GM21423 (cell line): ENCODE measurements around the gene HLA-C.
"Not testable (repeated sequence)": the region's sequence is repeated elsewhere in the genome, so short reads cannot be mapped to it uniquely, and the experiment has no call there.

Source experiments
- ATAC-seq: cut with Tn5 transposase; IDR thresholded peaks from one replicate; pipeline ENCODE4 v1.9.1; 2021; ENCODE audit warnings: mild to moderate bottlenecking, moderate library complexity; ENCODE audit not compliant: unreplicated experiment

The HLA-C gene

DNA sequence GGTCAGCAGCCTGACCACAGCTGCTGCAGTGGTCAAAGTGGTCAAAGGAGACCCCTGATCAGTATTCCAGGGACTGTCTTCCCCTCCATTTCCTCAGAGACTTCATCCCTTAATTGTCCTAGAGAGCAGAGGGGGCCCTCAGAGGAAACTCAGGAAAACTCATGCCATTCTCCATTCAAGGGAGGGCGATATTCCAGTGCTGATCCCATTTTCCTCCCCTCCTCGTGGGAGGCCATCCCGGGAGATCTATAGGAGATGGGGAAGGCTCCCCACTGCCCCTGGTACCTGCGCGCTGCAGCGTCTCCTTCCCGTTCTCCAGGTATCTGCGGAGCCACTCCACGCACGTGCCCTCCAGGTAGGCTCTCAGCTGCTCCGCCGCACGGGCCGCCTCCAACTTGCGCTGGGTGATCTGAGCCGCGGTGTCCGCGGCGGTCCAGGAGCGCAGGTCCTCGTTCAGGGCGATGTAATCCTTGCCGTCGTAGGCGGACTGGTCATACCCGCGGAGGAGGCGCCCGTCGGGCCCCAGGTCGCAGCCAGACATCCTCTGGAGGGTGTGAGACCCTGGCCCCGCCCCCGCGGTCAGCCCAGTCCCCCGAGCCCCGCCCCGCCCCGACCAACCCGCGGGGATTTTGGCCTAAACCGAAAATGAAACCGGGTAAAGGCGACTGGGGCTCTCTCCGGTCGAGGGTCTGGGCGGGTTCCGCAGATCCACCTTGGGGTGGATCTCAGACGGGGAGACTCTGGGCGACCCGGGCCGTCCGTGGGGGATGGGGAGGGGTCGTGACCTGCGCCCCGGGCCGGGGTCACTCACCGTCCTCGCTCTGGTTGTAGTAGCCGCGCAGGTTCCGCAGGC, 878 bp downstream of the HLA-C start:
- no peak for ATAC-seq

GRCh38 chr6:31268836-31269235, 3.1 kb downstream of the HLA-C start:
- no peak for ATAC-seq

GRCh38 chr6:31268369-31268765, 3.5 kb downstream of the HLA-C start:
- no peak for ATAC-seq

- ATAC-seq, result no peak
Observed at GRCh38 chr6:31267651-31268368, 4.1 kb downstream of the HLA-C start.

DNA sequence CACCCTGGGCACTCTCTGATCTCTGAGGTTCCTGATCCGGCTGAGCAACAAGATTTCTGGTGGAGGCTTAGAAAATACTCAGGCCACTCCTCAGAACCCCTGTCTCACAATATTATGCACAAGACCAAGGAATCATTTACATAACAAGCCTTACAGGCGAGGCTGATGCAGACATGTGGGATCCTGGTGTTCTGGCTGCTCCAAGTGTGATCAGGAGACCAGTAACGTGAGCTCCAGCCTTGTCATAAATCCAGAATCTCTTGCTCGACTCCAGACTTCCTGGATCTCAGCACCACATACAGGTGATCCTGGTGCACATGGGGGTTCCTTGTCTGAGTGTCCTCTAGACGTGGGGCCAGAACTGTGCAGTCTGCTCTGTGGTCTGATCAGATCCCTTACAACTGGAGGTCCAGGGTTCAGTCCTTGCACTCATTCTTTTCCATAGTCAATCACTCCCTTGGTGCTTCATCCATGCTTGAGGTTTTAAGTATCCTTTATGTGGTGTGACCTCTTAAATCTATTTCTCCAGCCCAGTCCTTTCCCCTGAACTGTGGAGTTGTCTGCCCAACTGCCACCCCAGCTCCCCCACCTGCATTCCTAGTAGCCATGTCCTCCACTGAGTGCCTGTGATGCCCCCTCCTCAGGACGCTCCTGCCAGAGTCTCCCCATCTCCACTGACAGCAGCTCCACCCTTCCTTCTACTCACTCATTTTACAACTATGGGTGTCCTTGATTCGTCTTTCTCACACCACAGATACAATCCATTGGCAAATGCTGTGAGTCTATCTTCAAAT, 5.1 kb downstream of the HLA-C start:
- ATAC-seq, result no peak

DNA sequence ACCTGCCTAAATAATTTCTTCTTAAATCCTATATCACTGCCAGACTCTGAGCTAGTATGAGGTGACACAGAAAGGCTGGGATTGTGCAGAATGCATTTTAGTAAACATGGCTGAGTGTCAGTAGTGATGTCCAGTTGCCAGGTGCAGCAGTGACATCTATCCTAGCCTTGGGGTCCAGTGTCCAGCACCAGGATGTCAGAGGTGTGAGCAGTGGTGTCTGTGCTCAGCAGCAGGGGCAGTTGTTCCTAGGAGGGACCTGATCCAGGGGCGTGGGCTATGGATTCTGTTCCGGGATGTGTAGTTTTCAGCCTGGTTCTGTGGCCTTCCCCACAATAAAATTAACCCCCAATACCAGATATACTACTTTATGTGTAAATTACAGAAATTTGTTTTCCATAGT, 6.0 kb downstream of the HLA-C start:
- no peak for ATAC-seq

GRCh38 chr6:31263346-31263933, 8.5 kb downstream of the HLA-C start:
- not testable (repeated sequence) for ATAC-seq

- ATAC-seq, result not testable (repeated sequence)
Observed at GRCh38 chr6:31259995-31260394, 11.9 kb downstream of the HLA-C start.

DNA sequence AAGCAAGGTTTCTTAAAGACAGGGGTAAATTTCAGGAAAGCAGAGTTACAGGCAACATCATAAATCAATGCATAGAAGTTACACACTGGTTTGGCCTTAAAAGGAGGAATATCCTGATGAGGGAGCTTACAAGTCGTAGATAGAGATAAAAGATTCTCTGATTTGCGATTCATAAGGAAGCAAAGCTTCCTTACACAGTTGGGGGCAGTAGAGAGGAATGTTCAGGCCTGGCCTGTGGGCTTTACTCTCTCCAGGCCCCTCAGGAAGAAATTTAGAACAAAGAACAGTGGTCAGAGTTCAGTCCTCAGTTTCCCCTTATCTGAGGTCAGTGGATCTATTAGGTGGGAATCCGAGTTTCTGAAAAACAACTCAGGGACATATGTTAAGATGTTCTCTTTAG, 19.3 kb downstream of the HLA-C start:
- ATAC-seq, result no peak

DNA sequence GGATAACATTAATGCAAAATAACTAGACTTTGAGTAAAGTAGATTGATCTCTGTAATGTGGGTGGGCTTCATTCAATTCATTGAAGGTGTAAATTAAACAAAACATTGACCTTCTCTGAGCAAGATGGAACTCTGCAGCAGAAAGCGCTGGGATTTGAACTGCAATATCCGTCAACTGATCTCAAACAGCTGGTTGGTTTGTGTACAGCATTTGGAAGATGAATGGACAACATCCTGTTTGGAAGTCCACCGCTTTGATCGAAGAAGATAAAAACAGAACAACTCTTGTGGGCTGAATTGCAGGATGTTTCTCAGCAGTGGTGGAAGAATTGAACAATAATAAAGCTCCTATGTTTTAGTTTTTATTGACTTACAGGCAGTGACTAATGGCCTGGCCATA, 20.6 kb downstream of the HLA-C start:
- ATAC-seq, result no peak

- ATAC-seq, result no peak
Observed at GRCh38 chr6:31249184-31249583, 22.7 kb downstream of the HLA-C start.

DNA sequence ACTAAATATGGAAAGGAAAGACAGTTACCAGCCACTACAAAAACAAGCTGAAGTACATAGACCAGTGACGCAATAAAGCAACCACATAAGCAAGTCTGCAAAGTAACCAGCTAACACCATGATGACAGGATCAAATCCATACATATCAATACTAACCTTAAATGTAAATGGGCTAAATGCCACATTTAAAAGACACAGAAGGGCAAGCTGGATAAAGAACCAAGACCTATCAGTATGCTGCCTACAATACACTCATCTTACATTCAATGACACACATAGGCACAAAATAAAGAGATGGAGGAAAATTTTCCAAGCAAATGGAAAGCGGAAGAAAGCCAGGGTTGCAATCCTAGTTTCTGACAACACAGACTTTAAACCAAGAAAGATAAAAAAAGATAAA, 24.1 kb downstream of the HLA-C start:
- ATAC-seq, result no peak

DNA sequence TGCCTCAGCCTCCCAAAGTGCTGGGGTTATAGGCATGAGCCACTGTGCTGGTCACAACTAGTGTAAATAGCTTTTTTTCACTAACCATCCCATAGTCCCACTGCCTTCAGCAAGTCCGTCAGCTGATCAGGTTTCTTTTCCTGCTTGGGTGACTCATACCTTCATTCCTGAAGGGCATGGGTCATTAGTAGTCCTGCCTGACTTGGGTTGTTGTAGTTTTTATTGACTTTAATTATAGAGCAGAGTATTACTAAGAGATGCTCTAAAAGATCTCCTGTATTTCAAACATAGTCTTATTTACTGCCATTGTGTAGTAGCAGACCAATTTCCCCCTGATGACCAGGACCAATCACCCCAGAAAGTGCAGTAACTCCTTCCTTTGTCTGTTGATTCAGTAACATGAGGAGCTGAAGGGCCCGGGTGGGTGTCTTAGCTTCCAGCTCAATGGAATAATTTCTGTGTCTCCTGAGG, 25.8 kb downstream of the HLA-C start:
- no peak for ATAC-seq

GRCh38 chr6:31243508-31243907, 28.4 kb downstream of the HLA-C start:
- no peak for ATAC-seq

DNA sequence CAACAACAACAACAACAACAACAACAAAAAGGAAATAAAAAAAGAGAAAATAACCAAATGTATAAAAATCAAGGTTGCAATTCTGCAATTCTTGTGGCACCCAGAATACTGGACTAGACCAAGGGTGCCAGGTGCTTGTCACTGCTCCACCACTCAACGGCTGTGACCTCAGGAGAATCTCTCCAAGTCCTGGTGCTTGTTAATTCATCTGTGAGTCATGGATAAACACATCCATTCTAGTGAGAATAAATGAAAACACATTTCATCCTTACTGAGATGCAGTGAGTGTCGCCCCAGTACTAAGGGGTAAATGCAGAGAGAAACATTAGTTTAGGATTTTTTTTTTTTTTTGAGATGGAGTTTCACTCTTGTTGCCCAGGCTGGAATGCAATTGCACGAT, 32.0 kb downstream of the HLA-C start:
- ATAC-seq, result no peak

- not testable (repeated sequence) for ATAC-seq
Observed at GRCh38 chr6:31234101-31234500, 37.8 kb downstream of the HLA-C start.

DNA sequence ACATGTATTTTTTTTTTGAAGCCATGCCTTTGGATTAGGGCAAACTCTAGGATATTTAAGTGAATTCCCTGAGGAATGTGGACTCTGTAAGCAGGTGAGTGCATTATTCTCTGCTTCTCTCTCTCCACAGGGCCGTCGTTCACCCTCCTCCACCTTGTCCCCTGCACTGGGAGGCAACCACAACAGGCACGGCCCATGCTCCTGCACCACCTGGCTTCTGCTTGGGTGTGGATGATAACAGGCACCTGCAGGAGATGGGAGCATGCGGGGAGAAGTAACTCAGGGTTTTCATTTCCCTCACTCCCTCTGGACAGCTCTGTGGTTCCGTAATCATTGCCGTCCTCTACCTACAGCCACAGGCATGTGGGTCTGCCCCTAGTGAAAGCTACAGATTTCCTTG, 43.4 kb downstream of the HLA-C start:
- ATAC-seq, result no peak

DNA sequence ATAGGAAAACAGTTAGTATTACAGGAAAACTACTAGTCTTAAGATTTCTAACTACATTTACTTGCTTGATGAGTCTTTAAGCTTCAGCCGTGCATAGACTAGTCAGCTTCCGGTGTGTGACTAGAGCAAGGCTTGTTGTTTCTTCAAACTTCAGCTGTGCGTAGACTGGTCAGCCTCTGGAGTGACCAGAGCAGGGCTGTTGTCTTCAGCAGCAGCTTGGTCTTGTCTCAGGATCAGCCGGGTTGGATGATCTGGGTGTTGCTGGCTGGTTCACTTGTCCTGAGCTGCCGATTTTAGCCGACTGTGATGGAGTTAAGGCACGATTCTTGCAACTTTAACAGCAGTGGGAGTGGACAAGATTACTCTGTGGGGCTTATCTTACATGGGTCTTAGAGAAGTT, 44.7 kb downstream of the HLA-C start:
- ATAC-seq, result no peak

- no peak for ATAC-seq
Observed at GRCh38 chr6:31225735-31226134, 46.2 kb downstream of the HLA-C start.

DNA sequence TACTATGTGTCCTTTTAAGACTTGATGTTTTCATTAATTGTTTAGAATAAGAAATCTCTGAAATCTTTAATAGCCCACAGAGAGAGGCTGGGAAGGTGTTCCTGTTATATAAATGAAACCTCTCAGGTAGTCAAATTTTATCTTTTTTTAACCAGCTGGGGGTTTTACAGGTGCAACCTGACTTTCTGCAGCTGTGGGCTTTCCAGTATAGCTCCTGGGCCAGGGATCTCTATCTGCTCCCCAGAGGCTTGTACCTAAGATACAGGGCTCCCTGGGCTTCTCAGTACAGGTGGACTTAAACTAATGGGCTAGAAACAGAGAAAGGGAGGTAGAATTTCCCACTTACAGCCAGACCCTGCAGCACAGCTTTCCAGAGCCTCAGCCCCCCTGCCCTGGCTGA, 49.4 kb downstream of the HLA-C start:
- no peak for ATAC-seq
